Sigmoid colon (tissue), 4 donors: ENCODE results near the gene ARSI.

ENCODE experiments used
- EP300 ChIP-seq, 4 donors: sonication (generic); formaldehyde crosslinking; IDR thresholded peaks; one replicate each; pipeline ENCODE4 v1.6.1; 2017; ENCODE audit warnings: antibody characterized with exemption in 4 of 4
- POLR2A ChIP-seq, 2 donors: fragments of 450-650 bp; IDR thresholded peaks; one replicate each; pipeline ENCODE4 v1.6.1; 2016; ENCODE audit warnings: antibody characterized with exemption in 2 of 2, mild to moderate bottlenecking in 2 of 2, moderate library complexity in 2 of 2
- TF ChIP-seq, protein P1 (sequence below), 4 experiments: fragments of 450-650 bp in 3 of 4; fragments of 200-600 bp in 1 of 4; IDR thresholded peaks; one replicate each; pipeline ENCODE4 v1.5.1; 2016 to 2019; ENCODE audit warnings: antibody characterized with exemption in 4 of 4, mild to moderate bottlenecking in 3 of 4, moderate library complexity in 2 of 4

DNA sequence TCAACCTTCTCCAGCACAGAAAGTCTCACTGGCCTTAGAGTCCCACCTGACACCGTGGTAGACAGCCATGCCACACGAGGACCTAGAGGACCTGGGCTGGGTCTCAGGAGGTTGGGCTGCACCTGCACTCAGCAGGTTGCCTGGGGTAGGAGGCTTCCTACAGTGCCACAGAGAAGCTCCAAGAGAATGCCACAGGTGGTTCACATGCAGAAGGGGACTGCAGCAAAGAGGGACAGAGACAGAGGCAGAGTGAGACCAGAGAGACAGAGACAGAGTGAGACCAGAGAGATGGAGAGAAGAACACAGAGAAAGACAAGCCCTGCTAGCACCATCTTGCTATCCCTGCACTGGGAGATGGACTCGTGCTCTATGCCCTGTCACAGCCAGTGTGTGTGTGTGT lies 18.8 kb downstream of the ARSI start:
- TF ChIP-seq, protein P1, sequence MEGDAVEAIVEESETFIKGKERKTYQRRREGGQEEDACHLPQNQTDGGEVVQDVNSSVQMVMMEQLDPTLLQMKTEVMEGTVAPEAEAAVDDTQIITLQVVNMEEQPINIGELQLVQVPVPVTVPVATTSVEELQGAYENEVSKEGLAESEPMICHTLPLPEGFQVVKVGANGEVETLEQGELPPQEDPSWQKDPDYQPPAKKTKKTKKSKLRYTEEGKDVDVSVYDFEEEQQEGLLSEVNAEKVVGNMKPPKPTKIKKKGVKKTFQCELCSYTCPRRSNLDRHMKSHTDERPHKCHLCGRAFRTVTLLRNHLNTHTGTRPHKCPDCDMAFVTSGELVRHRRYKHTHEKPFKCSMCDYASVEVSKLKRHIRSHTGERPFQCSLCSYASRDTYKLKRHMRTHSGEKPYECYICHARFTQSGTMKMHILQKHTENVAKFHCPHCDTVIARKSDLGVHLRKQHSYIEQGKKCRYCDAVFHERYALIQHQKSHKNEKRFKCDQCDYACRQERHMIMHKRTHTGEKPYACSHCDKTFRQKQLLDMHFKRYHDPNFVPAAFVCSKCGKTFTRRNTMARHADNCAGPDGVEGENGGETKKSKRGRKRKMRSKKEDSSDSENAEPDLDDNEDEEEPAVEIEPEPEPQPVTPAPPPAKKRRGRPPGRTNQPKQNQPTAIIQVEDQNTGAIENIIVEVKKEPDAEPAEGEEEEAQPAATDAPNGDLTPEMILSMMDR (IDR thresholded peaks at IDR 0.05): no peak
- no peak for TF ChIP-seq EP300 (IDR thresholded peaks at IDR 0.05)
- no peak for TF ChIP-seq POLR2A (IDR thresholded peaks at IDR 0.05)
